ENCODE data around the gene CLPTM1. TPM values are rescaled to one million over a fixed set of nuclear protein-coding genes. Genes with fewer than 3 reads are reported as not detected.

Gene CLPTM1
- total RNA-seq, 1 experiment from 2014 or later: 82.0 TPM

DNA sequence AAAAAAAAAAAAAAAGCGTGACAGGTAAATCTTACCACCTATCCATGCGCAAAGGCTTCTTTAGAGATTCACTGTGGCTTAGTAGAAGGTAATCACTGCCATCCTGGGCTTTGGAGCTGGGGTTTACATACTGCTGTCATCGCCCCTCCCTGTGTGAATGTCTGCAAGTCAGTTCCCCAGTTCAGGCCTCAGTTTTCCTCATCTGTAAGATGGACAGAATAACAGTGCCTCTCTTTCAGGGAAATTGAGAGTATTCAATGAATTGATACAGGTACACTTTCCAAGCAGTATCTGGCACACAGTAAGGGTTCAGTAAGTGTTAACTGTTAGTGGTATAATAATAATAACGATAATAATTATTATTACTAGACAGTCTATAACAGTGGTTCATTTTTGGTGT lies 48.3 kb downstream of the CLPTM1 start:
- no peak overlapping the region for H4K5ac ChIP-seq (ENCODE audit: insufficient read length, low read depth, low read length)
- no peak overlapping the region for H2BK120ac ChIP-seq (ENCODE audit: low read depth, low read length, poor library complexity, severe bottlenecking)
- no peak overlapping the region for H3K14ac ChIP-seq (ENCODE audit: insufficient read depth, low read length)
- no peak overlapping the region for H3K9ac ChIP-seq (ENCODE audit: extremely low read depth, insufficient read length, low read length)
- no peaks in the 10 kb centered on the region for H3K27me3 ChIP-seq (ENCODE audit: insufficient read depth, low read length)
- H3T11ph ChIP-seq (ENCODE audit: low read length): no peak overlapping the region
- no peak overlapping the region for H3K18ac ChIP-seq (ENCODE audit: insufficient read length, low read depth, low read length)
- no peak overlapping the region for H2AK5ac ChIP-seq (ENCODE audit: insufficient read length, low read length)
- H3K79me2 ChIP-seq (ENCODE audit: insufficient read depth, low read length): no peaks in the 10 kb centered on the region
- Mint-ChIP-seq H3K9me3 (no peaks in the 10 kb centered on the region), H3K27ac (no peak overlapping the region), H3K4me3 (no peak overlapping the region), H3K27me3 (ENCODE audit: low read depth) (peaks cover 8% of the 10 kb centered on the region), H3K4me1 (peaks cover 2 to 10% of the 10 kb centered on the region in 2 experiments; a peak in 3 of 4 replicates), H3K36me3 (ENCODE audit: insufficient read depth in 1 of 3, low read depth in 3 of 3) (peaks cover 0 to 4% (median 3%) of the 10 kb centered on the region in 3 experiments; a peak in 2 of 7 replicates)
- no peak overlapping the region for H3K4ac ChIP-seq (ENCODE audit: low read depth, low read length)
- TF ChIP-seq, protein P1, sequence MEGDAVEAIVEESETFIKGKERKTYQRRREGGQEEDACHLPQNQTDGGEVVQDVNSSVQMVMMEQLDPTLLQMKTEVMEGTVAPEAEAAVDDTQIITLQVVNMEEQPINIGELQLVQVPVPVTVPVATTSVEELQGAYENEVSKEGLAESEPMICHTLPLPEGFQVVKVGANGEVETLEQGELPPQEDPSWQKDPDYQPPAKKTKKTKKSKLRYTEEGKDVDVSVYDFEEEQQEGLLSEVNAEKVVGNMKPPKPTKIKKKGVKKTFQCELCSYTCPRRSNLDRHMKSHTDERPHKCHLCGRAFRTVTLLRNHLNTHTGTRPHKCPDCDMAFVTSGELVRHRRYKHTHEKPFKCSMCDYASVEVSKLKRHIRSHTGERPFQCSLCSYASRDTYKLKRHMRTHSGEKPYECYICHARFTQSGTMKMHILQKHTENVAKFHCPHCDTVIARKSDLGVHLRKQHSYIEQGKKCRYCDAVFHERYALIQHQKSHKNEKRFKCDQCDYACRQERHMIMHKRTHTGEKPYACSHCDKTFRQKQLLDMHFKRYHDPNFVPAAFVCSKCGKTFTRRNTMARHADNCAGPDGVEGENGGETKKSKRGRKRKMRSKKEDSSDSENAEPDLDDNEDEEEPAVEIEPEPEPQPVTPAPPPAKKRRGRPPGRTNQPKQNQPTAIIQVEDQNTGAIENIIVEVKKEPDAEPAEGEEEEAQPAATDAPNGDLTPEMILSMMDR (conservative IDR thresholded peaks at IDR 0.05): no peak
- no peak overlapping the region for H4K8ac ChIP-seq (replicated peaks; ENCODE audit: insufficient read length, low read depth, low read length)
- H3K79me1 ChIP-seq (ENCODE audit: insufficient read depth, low read depth, low read length, poor library complexity, severe bottlenecking): no peaks in the 10 kb centered on the region
- no peaks in the 10 kb centered on the region for H3K4me1 ChIP-seq (ENCODE audit: insufficient read depth, low read length)
- H2AFZ ChIP-seq (ENCODE audit: low read length): no peak overlapping the region
- no peak overlapping the region for H4K91ac ChIP-seq (ENCODE audit: insufficient read length, low read depth, low read length)
- no peak overlapping the region for H2BK5ac ChIP-seq (ENCODE audit: insufficient read length, low read length)
- no peak overlapping the region for H2BK12ac ChIP-seq (ENCODE audit: insufficient read length, low read depth, low read length)
- no peaks in the 10 kb centered on the region for H3K23me2 ChIP-seq (ENCODE audit: insufficient read length, low read depth, low read length, poor library complexity, severe bottlenecking)
- H3K4me2 ChIP-seq (ENCODE audit: insufficient read depth, insufficient read length, low read length): no peak overlapping the region
- H3K27ac ChIP-seq (ENCODE audit: insufficient read length, low read depth, low read length): no peak overlapping the region
- no peak overlapping the region for H3K56ac ChIP-seq (ENCODE audit: insufficient read length, low read depth, low read length)
- H3K23ac ChIP-seq (ENCODE audit: insufficient read length, low read depth, low read length): no peak overlapping the region
- no peaks in the 10 kb centered on the region for H4K20me1 ChIP-seq (ENCODE audit: control insufficient read depth, insufficient read depth, insufficient read length)
- no peaks in the 10 kb centered on the region for H3K9me3 ChIP-seq (ENCODE audit: control insufficient read depth, low read depth, low read length)
- H2BK20ac ChIP-seq (ENCODE audit: low read depth, low read length, poor library complexity, severe bottlenecking): no peak overlapping the region
- no peak for DNase-seq
- no CpG with 5 or more reads among the region's 4 CpGs for WGBS (ENCODE audit: extremely low coverage, insufficient read length, low lambda C conversion rate)
- H2BK15ac ChIP-seq (ENCODE audit: low read depth, low read length): no peak overlapping the region
